Measurements from ENCODE around the gene NGB.
"Not testable (repeated sequence)": the region's sequence is repeated elsewhere in the genome, so short reads cannot be mapped to it uniquely, and the experiment has no call there.

The NGB gene

GRCh38 chr14:77296155-77296554 is 25.1 kb upstream of the NGB start:
- no peak for DNase-seq (ENCODE audit: low read depth)

DNA sequence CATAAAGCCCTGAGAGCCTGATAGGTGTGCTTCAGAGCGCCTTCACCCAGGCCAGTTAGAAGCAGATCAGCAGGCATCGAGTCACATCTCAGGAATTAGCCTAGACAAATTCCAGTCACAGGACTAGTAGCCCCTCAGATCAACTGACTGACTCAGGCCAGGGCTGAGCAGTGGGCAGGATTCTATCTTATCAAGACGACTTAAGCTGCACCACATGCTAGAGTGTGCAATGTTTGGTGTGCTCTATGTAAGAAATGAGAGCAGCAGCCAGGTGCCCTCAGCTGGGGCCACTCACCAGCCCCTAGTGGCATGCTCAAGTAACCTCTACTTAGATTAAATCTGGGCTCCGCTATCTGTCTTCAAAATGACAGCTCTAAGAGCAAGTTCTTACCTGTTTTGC is 19.7 kb upstream of the NGB start:
- DNase-seq (ENCODE audit: low read depth): no peak

DNA sequence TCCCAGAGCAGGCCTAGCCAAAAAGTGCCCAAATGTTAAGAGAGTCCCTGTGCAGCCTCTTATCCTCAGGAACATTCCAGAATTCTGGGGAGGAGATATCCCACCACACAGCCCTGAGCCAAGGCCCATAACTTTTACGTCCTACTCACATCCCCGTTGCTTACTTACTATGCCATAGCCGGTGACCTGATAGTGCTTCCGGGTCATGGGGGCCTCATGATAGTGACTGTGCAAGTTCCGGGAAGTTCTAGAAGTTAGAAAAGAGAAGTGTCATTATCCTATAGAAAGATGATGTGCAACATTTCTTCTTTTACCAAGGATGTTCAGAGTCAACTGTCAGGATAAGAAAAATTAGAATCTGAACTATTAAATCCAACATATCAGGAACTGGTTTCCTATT is 15.6 kb upstream of the NGB start:
- no peak for DNase-seq (ENCODE audit: low read depth)

- no peak for DNase-seq (ENCODE audit: low read depth)
Observed at GRCh38 chr14:77284466-77284865, 13.5 kb upstream of the NGB start.

GRCh38 chr14:77284066-77284465 is 13.1 kb upstream of the NGB start:
- DNase-seq (ENCODE audit: low read depth): no peak

GRCh38 chr14:77281852-77282410 is 10.9 kb upstream of the NGB start:
- no peak for DNase-seq (ENCODE audit: low read depth)

DNA sequence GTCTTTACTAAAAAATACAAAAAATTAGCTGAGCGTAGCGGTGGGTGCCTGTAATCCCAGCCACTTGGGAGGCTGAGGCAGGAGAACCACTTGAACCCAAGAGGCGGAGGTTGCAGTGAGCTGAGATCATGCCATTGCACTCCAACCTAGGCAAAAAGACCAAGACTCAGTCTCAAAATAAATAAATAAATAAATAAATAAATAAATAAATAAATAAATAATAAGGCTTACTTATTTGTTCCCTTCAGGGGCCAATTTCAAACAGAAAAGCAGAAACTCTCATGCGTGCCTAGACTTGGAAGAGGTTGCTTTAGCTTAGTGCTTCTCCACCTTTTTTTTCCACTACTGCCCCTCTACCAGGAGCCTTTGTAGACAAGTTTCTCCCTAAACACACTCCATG is 9.9 kb upstream of the NGB start:
- DNase-seq (ENCODE audit: low read depth): not testable (repeated sequence)

DNA sequence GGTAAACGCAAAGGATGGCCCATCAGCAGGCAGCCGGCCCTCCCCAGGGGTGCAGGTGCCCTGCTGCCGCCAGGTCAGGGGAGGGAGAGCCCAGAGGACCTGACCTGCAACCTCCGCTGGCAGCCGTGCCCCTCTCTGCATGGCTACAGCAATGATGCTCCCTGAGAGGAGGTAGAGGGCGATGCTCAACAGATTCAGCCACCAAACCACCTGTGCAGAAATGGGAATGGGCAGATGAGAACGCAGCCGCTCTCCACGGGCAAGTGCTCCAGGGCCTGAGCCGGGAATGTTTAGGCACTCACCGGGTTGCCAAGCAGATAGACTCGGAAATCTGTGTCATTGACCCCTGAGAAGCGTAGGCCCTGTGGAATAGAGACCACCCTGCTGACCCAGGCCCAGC is 8.7 kb upstream of the NGB start:
- DNase-seq (ENCODE audit: low read depth): no peak

GRCh38 chr14:77278461-77279230 is 7.6 kb upstream of the NGB start:
- DNase-seq (ENCODE audit: low read depth): no peak

DNA sequence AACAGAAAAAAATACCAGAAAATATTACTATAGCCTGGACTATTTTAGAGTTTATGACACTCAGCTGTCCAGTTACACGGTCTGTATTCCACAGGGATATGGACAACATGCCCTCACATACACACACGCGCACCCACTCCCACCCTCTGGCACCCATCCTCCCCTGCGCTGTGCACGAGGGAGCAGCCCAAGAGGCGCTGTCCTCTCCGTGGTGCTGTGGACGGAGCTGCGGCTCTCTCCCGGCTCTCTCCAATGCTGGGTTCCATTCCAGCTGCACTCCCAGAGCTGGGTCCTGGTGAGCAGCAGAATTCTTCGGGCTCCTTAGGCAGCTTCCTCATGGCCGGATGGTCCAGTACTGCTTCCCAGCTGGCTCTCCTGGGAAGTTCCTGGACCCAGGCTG is 6.0 kb upstream of the NGB start:
- DNase-seq (ENCODE audit: low read depth): no peak

- DNase-seq (ENCODE audit: low read depth): no peak
Observed at GRCh38 chr14:77276295-77276935, 5.4 kb upstream of the NGB start.

GRCh38 chr14:77275601-77276017 is 4.6 kb upstream of the NGB start:
- no peak for DNase-seq (ENCODE audit: low read depth)

DNA sequence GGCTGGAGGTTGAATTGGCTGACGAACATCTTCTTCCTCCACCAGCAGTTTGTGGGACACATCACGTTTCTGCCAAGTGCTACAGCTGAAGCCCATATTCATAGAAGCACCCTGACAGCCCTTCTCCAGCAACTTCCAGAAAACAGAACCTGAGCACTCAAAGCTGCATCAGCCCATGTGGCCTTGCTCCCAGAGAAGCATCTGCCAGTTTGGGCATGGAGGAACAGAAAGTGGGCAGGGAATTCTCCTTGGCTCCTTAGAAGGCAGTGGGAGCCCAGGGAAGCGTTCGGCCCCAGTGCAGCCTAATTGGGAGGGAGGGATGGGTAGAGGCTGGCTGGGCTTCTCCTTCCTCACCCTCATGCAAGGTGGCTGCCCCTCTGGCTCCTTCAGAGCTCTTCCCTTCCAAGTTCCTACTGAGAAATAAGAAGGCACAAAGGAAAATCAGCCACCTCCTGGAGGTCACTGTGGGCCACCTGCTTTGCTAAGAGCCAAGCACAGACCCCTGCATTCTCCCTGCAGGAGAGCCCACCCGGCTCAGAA is 4.1 kb upstream of the NGB start:
- no peak for DNase-seq (ENCODE audit: low read depth)

- DNase-seq (ENCODE audit: low read depth): no peak
Observed at GRCh38 chr14:77273796-77274195, 2.8 kb upstream of the NGB start.

- no peak for DNase-seq (ENCODE audit: low read depth)
Observed at GRCh38 chr14:77272261-77272660, 1.3 kb upstream of the NGB start.

- no peak for DNase-seq (ENCODE audit: low read depth)
Observed at GRCh38 chr14:77270361-77271112, 469 bp downstream of the NGB start.

GRCh38 chr14:77268989-77269600 is 1.9 kb downstream of the NGB start:
- DNase-seq (ENCODE audit: low read depth): no peak

- DNase-seq (ENCODE audit: low read depth): no peak
Observed at GRCh38 chr14:77267937-77268699, 2.9 kb downstream of the NGB start.

- no peak for DNase-seq (ENCODE audit: low read depth)
Observed at GRCh38 chr14:77266336-77266735, 4.7 kb downstream of the NGB start.

- DNase-seq (ENCODE audit: low read depth): no peak
Observed at GRCh38 chr14:77265561-77266335, 5.3 kb downstream of the NGB start.

- DNase-seq (ENCODE audit: low read depth): no peak
Observed at GRCh38 chr14:77265187-77265515, 5.9 kb downstream of the NGB start.

Measured in activated T-helper 9 cell treated with anti-CD3 and anti-CD28 coated beads, Interleukin-2, amount 50 U/mL, for 16 hours (primary cell).